Smooth muscle cell (in vitro differentiated cells): ENCODE measurements around the gene TEAD4. TPM values are rescaled to one million over a fixed set of nuclear protein-coding genes. Genes with fewer than 3 reads are reported as not detected.

Experiments
- DNase-seq: peaks from one replicate; lab custom pipeline; 2025; ENCODE audit not compliant: unreplicated experiment; lab: John Stamatoyannopoulos, UW
- H2AFZ ChIP-seq: fragments of 200-600 bp; sonication (generic); 2 replicates; pipeline ENCODE4 v1.6.0; 2016; ENCODE audit warnings: antibody characterized with exemption, low read depth, mild to moderate bottlenecking
- H3F3A ChIP-seq: fragments of 200-600 bp; sonication (generic); 2 replicates; pipeline ENCODE4 v1.6.0; 2017; ENCODE audit warnings: antibody characterized with exemption, low read depth
- H3K27ac ChIP-seq: fragments of 200-600 bp; sonication (generic); 2 replicates; pipeline ENCODE4 v1.5.1; 2016; ENCODE audit warnings: low read depth, mild to moderate bottlenecking
- H3K27me3 ChIP-seq: fragments of 200-600 bp; sonication (generic); 2 replicates; pipeline ENCODE4 v1.6.1; 2016; ENCODE audit warnings: low read depth, mild to moderate bottlenecking
- H3K36me3 ChIP-seq: fragments of 200-600 bp; sonication (generic); 2 replicates; pipeline ENCODE4 v1.5.1; 2016; ENCODE audit warnings: low read depth
- H3K4me1 ChIP-seq: fragments of 200-600 bp; sonication (generic); 2 replicates; pipeline ENCODE4 v1.5.1; 2016; ENCODE audit warnings: low read depth
- H3K4me2 ChIP-seq: fragments of 200-600 bp; sonication (generic); 2 replicates; pipeline ENCODE4 v1.6.0; 2016; ENCODE audit warnings: mild to moderate bottlenecking
- H3K4me3 ChIP-seq: fragments of 200-600 bp; sonication (generic); 2 replicates; pipeline ENCODE4 v1.5.1; 2016; ENCODE audit warnings: mild to moderate bottlenecking
- H3K79me2 ChIP-seq: fragments of 200-600 bp; sonication (generic); 2 replicates; pipeline ENCODE4 v1.6.0; 2016; ENCODE audit warnings: low read depth, mild to moderate bottlenecking
- H3K9ac ChIP-seq: fragments of 200-600 bp; sonication (generic); 2 replicates; pipeline ENCODE4 v1.6.0; 2016; ENCODE audit warnings: low read depth
- H3K9me3 ChIP-seq: fragments of 200-600 bp; sonication (generic); replicated peaks from 2 replicates; pipeline ENCODE4 v1.5.1; 2016; ENCODE audit warnings: low read depth
- H4K20me1 ChIP-seq: fragments of 200-600 bp; sonication (generic); 2 replicates; pipeline ENCODE4 v1.6.0; 2016; ENCODE audit warnings: low read depth
- WGBS: methylation state at CpG from one replicate; pipeline ENCODE4 v1.1.7; 2016; ENCODE audit warnings: low lambda C conversion rate; 5-methylcytosine and 5-hydroxymethylcytosine counted together
- polyA plus RNA-seq: library from polyadenylated mRNA; unstranded; fragments of >200 nt; fragmentation: Nextera tagmentation; extraction: Ambion mirVana; gene quantifications from 2 replicates; pipeline ENCODE4 v1.2.1, GENCODE V29; 2016
- total RNA-seq: library from RNA; depleted of rRNA; stranded (reverse); fragments of >200 nt; gene quantifications from 2 replicates; pipeline ENCODE4 v1.2.3, GENCODE V29; 2014
- TF ChIP-seq, protein P1 (sequence below): fragments of 200-600 bp; sonication (generic); IDR thresholded peaks from 2 replicates; pipeline ENCODE4 v1.5.1; 2017; ENCODE audit warnings: borderline replicate concordance, mild to moderate bottlenecking, antibody characterized with exemption; ENCODE audit not compliant: insufficient read depth, poor library complexity, severe bottlenecking

Gene TEAD4
- total RNA-seq (12.0 and 14.3 TPM in 2 replicates), polyA plus RNA-seq (12.0 and 12.7 TPM in 2 replicates)

DNA sequence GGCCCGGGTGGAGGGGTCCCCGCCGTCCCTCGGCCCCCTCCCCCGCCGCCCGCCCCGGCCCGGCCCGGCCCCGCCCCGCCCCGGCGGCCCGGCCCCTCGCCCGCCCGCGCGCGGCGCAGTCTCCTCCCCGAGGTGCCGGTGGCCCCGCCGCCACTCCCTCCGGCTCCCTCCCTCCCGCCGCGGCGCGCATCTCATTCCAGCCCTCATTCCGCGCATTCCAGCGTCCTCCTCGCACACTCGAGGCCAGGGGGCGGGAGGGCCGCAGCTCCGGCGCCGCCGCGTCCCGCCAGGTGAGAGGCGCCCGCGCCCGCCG lies at the start of gene TEAD4:
Gene TEAD4 (plus strand): TSS at position 206 of the 313 bp plus-strand sequence.
- DNase-seq: peak; percentile 52
- no peaks in the 10 kb centered on the region for H3K9me3 ChIP-seq
- WGBS: 0% methylated on average over 2 of the region's 50 CpGs

DNA sequence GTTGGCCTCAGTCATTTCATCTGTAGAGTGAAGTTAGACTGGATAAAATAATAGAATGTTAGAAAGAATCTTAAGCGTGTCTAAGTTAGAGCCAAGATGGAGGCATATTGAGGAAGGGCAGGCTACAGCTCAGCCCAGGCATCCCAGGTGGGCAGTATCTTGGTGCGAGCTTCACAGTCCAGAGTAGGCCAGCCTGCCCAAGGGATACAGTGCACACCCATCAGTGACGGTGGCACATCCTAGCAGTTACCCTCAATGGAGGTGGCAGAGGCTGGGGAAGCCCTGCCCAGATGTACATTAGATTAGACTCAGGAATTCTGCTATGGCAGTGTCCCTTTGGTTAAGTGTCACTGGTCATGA lies 47.0 kb upstream of the TEAD4 start:
- no peak overlapping the region for H3K27ac ChIP-seq
- no peak overlapping the region for H3K4me2 ChIP-seq
- H3K9me3 ChIP-seq: no peaks in the 10 kb centered on the region
- peaks cover 68% of the 10 kb centered on the region for H4K20me1 ChIP-seq
- 98% methylated on average over 3 of the region's 3 CpGs for WGBS
- DNase-seq: no peak
- TF ChIP-seq, protein P1, sequence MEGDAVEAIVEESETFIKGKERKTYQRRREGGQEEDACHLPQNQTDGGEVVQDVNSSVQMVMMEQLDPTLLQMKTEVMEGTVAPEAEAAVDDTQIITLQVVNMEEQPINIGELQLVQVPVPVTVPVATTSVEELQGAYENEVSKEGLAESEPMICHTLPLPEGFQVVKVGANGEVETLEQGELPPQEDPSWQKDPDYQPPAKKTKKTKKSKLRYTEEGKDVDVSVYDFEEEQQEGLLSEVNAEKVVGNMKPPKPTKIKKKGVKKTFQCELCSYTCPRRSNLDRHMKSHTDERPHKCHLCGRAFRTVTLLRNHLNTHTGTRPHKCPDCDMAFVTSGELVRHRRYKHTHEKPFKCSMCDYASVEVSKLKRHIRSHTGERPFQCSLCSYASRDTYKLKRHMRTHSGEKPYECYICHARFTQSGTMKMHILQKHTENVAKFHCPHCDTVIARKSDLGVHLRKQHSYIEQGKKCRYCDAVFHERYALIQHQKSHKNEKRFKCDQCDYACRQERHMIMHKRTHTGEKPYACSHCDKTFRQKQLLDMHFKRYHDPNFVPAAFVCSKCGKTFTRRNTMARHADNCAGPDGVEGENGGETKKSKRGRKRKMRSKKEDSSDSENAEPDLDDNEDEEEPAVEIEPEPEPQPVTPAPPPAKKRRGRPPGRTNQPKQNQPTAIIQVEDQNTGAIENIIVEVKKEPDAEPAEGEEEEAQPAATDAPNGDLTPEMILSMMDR: no peak
- H3K4me3 ChIP-seq: no peak overlapping the region
- H2AFZ ChIP-seq: no peak overlapping the region
- H3K27me3 ChIP-seq: no peaks in the 10 kb centered on the region
- H3K79me2 ChIP-seq: peaks cover 21% of the 10 kb centered on the region
- no peak overlapping the region for H3K9ac ChIP-seq
- H3K36me3 ChIP-seq: no peaks in the 10 kb centered on the region
- no peaks in the 10 kb centered on the region for H3F3A ChIP-seq
- no peaks in the 10 kb centered on the region for H3K4me1 ChIP-seq

More for the DNA sequence above, at the start of gene TEAD4:
- H3K9ac ChIP-seq: peak within 1 kb of the TSS; percentile 60
- peaks cover 37% of the 10 kb centered on the region for H3K4me1 ChIP-seq
- TF ChIP-seq, protein P1: no peak
- H3K4me2 ChIP-seq: peak within 1 kb of the TSS; percentile 97
- no peaks in the 10 kb centered on the region for H3K36me3 ChIP-seq
- H4K20me1 ChIP-seq: peaks cover 28% of the 10 kb centered on the region
- no peaks in the 10 kb centered on the region for H3K27me3 ChIP-seq
- peaks cover 1% of the 10 kb centered on the region for H3K79me2 ChIP-seq
- H2AFZ ChIP-seq: peak within 1 kb of the TSS; percentile 85
- peaks cover 18% of the 10 kb centered on the region for H3F3A ChIP-seq
- H3K27ac ChIP-seq: peak within 1 kb of the TSS; percentile 78
- peak within 1 kb of the TSS; percentile 73 for H3K4me3 ChIP-seq

DNA sequence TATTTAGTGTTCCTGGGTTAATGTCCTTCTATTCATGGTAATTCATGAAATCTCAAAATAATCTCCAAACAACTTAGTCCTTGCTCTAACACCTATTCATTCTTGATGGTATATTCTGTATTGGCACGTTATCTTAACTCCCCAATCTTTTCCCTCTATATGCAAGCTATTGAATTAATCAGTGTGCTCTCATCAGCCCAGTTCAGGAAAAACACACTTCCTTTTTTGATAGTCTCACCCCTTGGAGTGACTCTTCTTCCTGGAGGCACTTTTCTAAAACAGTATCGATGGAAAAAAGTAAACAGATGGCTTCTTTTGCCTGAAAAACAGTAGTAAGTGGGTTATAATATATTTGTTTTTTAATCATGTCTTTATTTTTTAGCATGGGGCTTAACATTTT lies 39.9 kb upstream of the TEAD4 start:
- no peak overlapping the region for H2AFZ ChIP-seq
- WGBS: 96% methylated on average over 2 of the region's 2 CpGs
- no peaks in the 10 kb centered on the region for H3F3A ChIP-seq
- peaks cover 57% of the 10 kb centered on the region for H4K20me1 ChIP-seq
- TF ChIP-seq, protein P1: no peak
- peaks cover 22% of the 10 kb centered on the region for H3K36me3 ChIP-seq
- H3K27ac ChIP-seq: no peak overlapping the region
- H3K9me3 ChIP-seq: no peaks in the 10 kb centered on the region
- no peaks in the 10 kb centered on the region for H3K4me1 ChIP-seq
- H3K9ac ChIP-seq: no peak overlapping the region
- no peak overlapping the region for H3K4me2 ChIP-seq
- H3K4me3 ChIP-seq: no peak overlapping the region
- H3K79me2 ChIP-seq: peaks cover 5% of the 10 kb centered on the region
- H3K27me3 ChIP-seq: no peaks in the 10 kb centered on the region
- no peak for DNase-seq

DNA sequence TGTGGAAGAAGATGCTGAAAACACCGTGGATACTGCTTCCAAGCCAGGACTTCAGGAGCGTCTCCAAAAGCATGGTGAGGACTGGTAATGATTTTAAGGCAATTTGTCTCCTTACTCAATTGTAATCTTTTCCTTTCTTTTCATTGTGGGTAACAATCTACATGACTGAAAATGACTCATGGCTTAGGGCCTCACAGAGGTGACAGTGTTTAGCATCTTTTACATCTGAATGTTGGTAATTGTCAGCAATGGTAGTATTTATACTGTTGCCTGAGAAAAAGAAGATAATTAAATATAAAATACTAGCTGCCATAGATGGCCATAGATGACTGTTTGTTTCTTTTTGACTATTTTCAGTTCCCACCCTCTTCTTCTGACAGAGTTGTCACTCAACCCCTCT lies 36.9 kb upstream of the TEAD4 start:
- TF ChIP-seq, protein P1: no peak
- Histone ChIP-seq H3K9ac (no peak overlapping the region), H4K20me1 (peaks cover 54% of the 10 kb centered on the region), H3K4me3 (no peak overlapping the region), H3K27ac (no peak overlapping the region), H3K9me3 (no peaks in the 10 kb centered on the region), H3K27me3 (no peaks in the 10 kb centered on the region), H2AFZ (no peak overlapping the region), H3K79me2 (peaks cover 5% of the 10 kb centered on the region), H3K4me2 (no peak overlapping the region), H3K36me3 (peaks cover 25% of the 10 kb centered on the region), H3K4me1 (no peaks in the 10 kb centered on the region), H3F3A (no peaks in the 10 kb centered on the region)
- 79% methylated on average over 2 of the region's 2 CpGs for WGBS
- no peak for DNase-seq
